HuH-7 (cell line): ENCODE measurements around the gene PLEKHG4.

Experiments used
- DNase-seq: peaks from one replicate; pipeline ENCODE4 v3.0.0; 2011; ENCODE audit warnings: low spot score

Gene PLEKHG4

GRCh38 chr16:67294171-67294757, 14.9 kb downstream of the PLEKHG4 start:
- no peak for DNase-seq

GRCh38 chr16:67294938-67295361, 15.6 kb downstream of the PLEKHG4 start:
- DNase-seq, result no peak

GRCh38 chr16:67296420-67296819, 17.1 kb downstream of the PLEKHG4 start:
- no peak for DNase-seq

GRCh38 chr16:67298277-67298676, 18.9 kb downstream of the PLEKHG4 start:
- DNase-seq, result no peak

GRCh38 chr16:67299269-67299668, 19.9 kb downstream of the PLEKHG4 start:
- DNase-seq, result no peak

- DNase-seq, result no peak
These were observed 21.9 kb downstream of the PLEKHG4 start for GRCh38 chr16:67301080-67301782.

- no peak for DNase-seq
These were observed 22.7 kb downstream of the PLEKHG4 start for GRCh38 chr16:67302076-67302475.

- DNase-seq, result no peak
These were observed 23.6 kb downstream of the PLEKHG4 start for GRCh38 chr16:67302970-67303369.

GRCh38 chr16:67304020-67304419, 24.7 kb downstream of the PLEKHG4 start:
- no peak for DNase-seq

- DNase-seq, result no peak
These were observed 26.1 kb downstream of the PLEKHG4 start for GRCh38 chr16:67305216-67306071.

- DNase-seq, result no peak
These were observed 31.2 kb downstream of the PLEKHG4 start for GRCh38 chr16:67310561-67310960.

- no peak for DNase-seq
These were observed 32.5 kb downstream of the PLEKHG4 start for GRCh38 chr16:67311607-67312488.

GRCh38 chr16:67312719-67313118, 33.4 kb downstream of the PLEKHG4 start:
- DNase-seq, result no peak

GRCh38 chr16:67317853-67318252, 38.5 kb downstream of the PLEKHG4 start:
- no peak for DNase-seq

GRCh38 chr16:67326115-67326471, 46.8 kb downstream of the PLEKHG4 start:
- no peak for DNase-seq

GRCh38 chr16:67326472-67327309, 47.4 kb downstream of the PLEKHG4 start, which contains the start of the genes KCTD19 and LRRC36:
TSS of gene KCTD19 (minus strand) at chr16:67326741. CDS start at chr16:67326707, 34 bp downstream.
TSS of gene LRRC36 (plus strand) at chr16:67326815. CDS start at chr16:67326863, 48 bp downstream.
- DNase-seq, result peak; percentile 91

GRCh38 chr16:67327743-67328142, 48.4 kb downstream of the PLEKHG4 start:
- no peak for DNase-seq

- no peak for DNase-seq
These were observed 50.6 kb downstream of the PLEKHG4 start for GRCh38 chr16:67329901-67330300.

GRCh38 chr16:67333315-67333714, 54.0 kb downstream of the PLEKHG4 start:
- DNase-seq, result no peak

- no peak for DNase-seq
These were observed 56.8 kb downstream of the PLEKHG4 start for GRCh38 chr16:67336116-67336515.

- DNase-seq, result no peak
These were observed 57.3 kb downstream of the PLEKHG4 start for GRCh38 chr16:67336648-67337047.
